Liver (tissue), 3 donors: Measurements from ENCODE around the gene RTP2.

ENCODE experiments used
- ATF3 ChIP-seq: IDR thresholded peaks from 2 replicates; pipeline ENCODE4 v1.6.1; 2016; ENCODE audit warnings: antibody characterized with exemption
- CTCF ChIP-seq: fragments of 150-350 bp; IDR thresholded peaks from 2 replicates; pipeline ENCODE4 v1.5.1; 2017; ENCODE audit warnings: improper control_type of control experiment, low read depth, low read length; ENCODE audit not compliant: missing input control
- EGR1 ChIP-seq, 2 donors: IDR thresholded peaks; 2 replicates each; pipeline ENCODE4 v1.6.1; 2016 to 2018; ENCODE audit warnings: antibody characterized with exemption in 2 of 2, low read depth in 2 of 2
- FOXA1 ChIP-seq: IDR thresholded peaks from 2 replicates; pipeline ENCODE4 v1.6.1; 2016; ENCODE audit warnings: antibody characterized with exemption
- GABPA ChIP-seq, 2 donors: IDR thresholded peaks in 1 of 2; conservative IDR thresholded peaks in 1 of 2; 2 replicates each; pipeline ENCODE4 v1.6.1; 2016; ENCODE audit warnings: antibody characterized with exemption in 2 of 2, mild to moderate bottlenecking in 1 of 2, moderate library complexity in 1 of 2
- JUND ChIP-seq, 2 donors: IDR thresholded peaks; 2 replicates each; pipeline ENCODE4 v1.6.1; 2016; ENCODE audit warnings: antibody characterized with exemption in 2 of 2
- MAX ChIP-seq: IDR thresholded peaks from 2 replicates; pipeline ENCODE4 v1.6.1; 2016; ENCODE audit warnings: antibody characterized with exemption
- RAD21 ChIP-seq, 2 donors: IDR thresholded peaks; 2 replicates each; pipeline ENCODE4 v1.6.1; 2016; ENCODE audit warnings: antibody characterized with exemption in 2 of 2, mild to moderate bottlenecking in 2 of 2
- REST ChIP-seq: IDR thresholded peaks from 2 replicates; pipeline ENCODE4 v1.6.1; 2016; ENCODE audit warnings: antibody characterized with exemption, mild to moderate bottlenecking
- RXRA ChIP-seq, 2 donors: IDR thresholded peaks; 2 replicates each; pipeline ENCODE4 v1.6.1; 2017 to 2018; ENCODE audit warnings: antibody characterized with exemption in 2 of 2, mild to moderate bottlenecking in 1 of 2
- SP1 ChIP-seq: IDR thresholded peaks from 2 replicates; pipeline ENCODE4 v1.6.1; 2018; ENCODE audit warnings: antibody characterized with exemption, mild to moderate bottlenecking
- TAF1 ChIP-seq: conservative IDR thresholded peaks from 2 replicates; pipeline ENCODE4 v1.6.1; 2016; ENCODE audit warnings: antibody characterized with exemption, mild to moderate bottlenecking
- YY1 ChIP-seq: IDR thresholded peaks from 2 replicates; pipeline ENCODE4 v1.6.1; 2016; ENCODE audit warnings: antibody characterized with exemption, mild to moderate bottlenecking
- ZBTB33 ChIP-seq: IDR thresholded peaks from 2 replicates; pipeline ENCODE4 v1.6.1; 2016; ENCODE audit warnings: antibody characterized with exemption
- donor health status: healthy.
- donor health status: healthy.

GRCh38 chr3:187714404-187714979 lies 12.1 kb upstream of the RTP2 start:
- TF ChIP-seq CTCF (peak; percentile 97), JUND (IDR thresholded peaks at IDR 0.05) (no peak), RAD21 (IDR thresholded peaks at IDR 0.05) (peak; percentile 100), TAF1 (no peak), REST (no peak), EGR1 (IDR thresholded peaks at IDR 0.05; ENCODE audit: low read depth in 2 of 2) (no peak), GABPA (IDR thresholded peaks at IDR 0.05 in 1 of 2, conservative IDR thresholded peaks at IDR 0.05 in 1 of 2) (no peak), MAX (no peak), ZBTB33 (no peak), YY1 (no peak), ATF3 (no peak), RXRA (IDR thresholded peaks at IDR 0.05) (no peak), SP1 (no peak), FOXA1 (no peak)
